H1 (cell line): ENCODE results near the gene CYP1A2. TPM values are rescaled to one million over a fixed set of nuclear protein-coding genes. Genes with fewer than 3 reads are reported as not detected.

ENCODE experiments used
- CBX8 ChIP-seq: fragments of 300-800, 300-1000 bp; sonication (generic); IDR thresholded peaks from 2 replicates; pipeline ENCODE4 v1.7.1; 2016; ENCODE audit warnings: low read depth, low read length, borderline replicate concordance
- RFX5 ChIP-seq: IDR thresholded peaks from 2 replicates; pipeline ENCODE4 v1.6.1; 2011; ENCODE audit warnings: low read depth, low read length, improper control_type of control experiment, borderline replicate concordance
- SP1 ChIP-seq: IDR thresholded peaks from 2 replicates; pipeline ENCODE4 v1.6.1; 2011; ENCODE audit warnings: low read depth, low read length
- TAF7 ChIP-seq: optimal IDR thresholded peaks from 2 replicates; pipeline ENCODE3; 2011; ENCODE audit warnings: low read depth, mild to moderate bottlenecking, inconsistent platforms, low read length, moderate library complexity, borderline replicate concordance
- polyA plus RNA-seq, 7 experiments: library from polyadenylated mRNA; depleted of rRNA in 3 of 7; stranded (reverse) in 5 of 7; unstranded in 2 of 7; fragments of >200 nt in 5 of 7; fragments of 200-250 nt in 2 of 7; gene quantifications; 1 replicate in 5 of 7; 2 replicates in 1 of 7; 4 replicates in 1 of 7; pipeline versions ENCODE4 v1.2.1 to v1.2.3, GENCODE V29; 2011 to 2013; ENCODE audit warnings: missing spikeins in 2 of 7, mixed read lengths in 2 of 7
- total RNA-seq: library from RNA; stranded (reverse); fragmentation: NEBNext Ultra II Directional; extraction: Animal tissue kit (Norgen Biotek cat#: 25700); gene quantifications from 2 replicates; pipeline ENCODE4 v1.2.1, GENCODE V29; 2021

Gene CYP1A2
- total and polyA plus RNA-seq, 2 of the 8 experiments (the other 6 are each of a cell fraction or from before 2014, with no cell fraction given): not detected

- TF ChIP-seq CBX8 (no peak), RFX5 (no peak), TAF7 (no peak), SP1 (no peak)
- TF ChIP-seq, all 59 proteins: peak for 0
These were observed 10.1 kb downstream of the CYP1A2 start (continued) for GRCh38 chr15:74758736-74759135.
